Smooth muscle cell of the brain vasculature (primary cell): ENCODE data around the gene TYW3.
A peak's percentile ranks its signal among the peaks of the same experiment; 100 is the strongest.
"Not testable (repeated sequence)": the region's sequence is repeated elsewhere in the genome, so short reads cannot be mapped to it uniquely, and the experiment has no call there.

Experiments used
- DNase-seq: peaks from one replicate; pipeline ENCODE4 v3.0.0-alpha.2; 2012; ENCODE audit warnings: low read depth, low spot score

Gene TYW3

GRCh38 chr1:74731399-74732052, 1.4 kb upstream of the TYW3 start:
- DNase-seq: no peak

- DNase-seq: not testable (repeated sequence)
Measured at GRCh38 chr1:74732071-74732946, 643 bp upstream of the TYW3 start.

- peak; percentile 28 for DNase-seq
Measured at GRCh38 chr1:74733604-74734484, 892 bp downstream of the TYW3 start.

- DNase-seq: no peak
Measured at GRCh38 chr1:74737333-74737732, 4.4 kb downstream of the TYW3 start.

GRCh38 chr1:74740307-74740980, 7.5 kb downstream of the TYW3 start:
- not testable (repeated sequence) for DNase-seq

- not testable (repeated sequence) for DNase-seq
Measured at GRCh38 chr1:74745247-74745646, 12.3 kb downstream of the TYW3 start.

- no peak for DNase-seq
Measured at GRCh38 chr1:74748960-74749359, 16.0 kb downstream of the TYW3 start.

GRCh38 chr1:74753104-74753503, 20.2 kb downstream of the TYW3 start:
- DNase-seq: no peak

- DNase-seq: no peak
Measured at GRCh38 chr1:74755475-74755874, 22.5 kb downstream of the TYW3 start.

- DNase-seq: not testable (repeated sequence)
Measured at GRCh38 chr1:74756650-74757049, 23.7 kb downstream of the TYW3 start.

GRCh38 chr1:74763807-74764206, 30.9 kb downstream of the TYW3 start:
- no peak for DNase-seq

GRCh38 chr1:74766579-74766978, 33.6 kb downstream of the TYW3 start:
- DNase-seq: no peak

- DNase-seq: no peak
Measured at GRCh38 chr1:74767490-74767889, 34.5 kb downstream of the TYW3 start.

GRCh38 chr1:74771913-74772515, 39.1 kb downstream of the TYW3 start:
- DNase-seq: peak; percentile 4

- DNase-seq: no peak
Measured at GRCh38 chr1:74772945-74773344, 40.0 kb downstream of the TYW3 start.

- no peak for DNase-seq
Measured at GRCh38 chr1:74773582-74773981, 40.6 kb downstream of the TYW3 start.

GRCh38 chr1:74775735-74776134, 42.8 kb downstream of the TYW3 start:
- DNase-seq: no peak

- DNase-seq: no peak
Measured at GRCh38 chr1:74777525-74777924, 44.6 kb downstream of the TYW3 start.

GRCh38 chr1:74779750-74780149, 46.8 kb downstream of the TYW3 start:
- no peak for DNase-seq

GRCh38 chr1:74780594-74780993, 47.6 kb downstream of the TYW3 start:
- no peak for DNase-seq

GRCh38 chr1:74785944-74786343, 53.0 kb downstream of the TYW3 start:
- DNase-seq: no peak
